IMR-90 (cell line): ENCODE results near the gene ITM2C.

Experiments used
- CTCF ChIP-seq: conservative IDR thresholded peaks from 2 replicates; pipeline ENCODE4 v1.5.1; 2012; ENCODE audit warnings: mild to moderate bottlenecking, low read depth, low read length, improper control_type of control experiment
- MAZ ChIP-seq: IDR thresholded peaks from 2 replicates; pipeline ENCODE4 v1.6.1; 2012; ENCODE audit warnings: low read depth, mild to moderate bottlenecking, low read length, improper control_type of control experiment, moderate library complexity, borderline replicate concordance
- POLR2A ChIP-seq: IDR thresholded peaks from 2 replicates; pipeline ENCODE4 v1.6.1; 2012; ENCODE audit warnings: mild to moderate bottlenecking, low read depth, low read length

GRCh38 chr2:230878599-230879188, 14.0 kb downstream of the ITM2C start:
- TF ChIP-seq CTCF (no peak), MAZ (no peak), POLR2A (no peak)
